GM23338 (cell line): Measurements from ENCODE around the gene FGD3. TPM values are rescaled to one million over a fixed set of nuclear protein-coding genes. Genes with fewer than 3 reads are reported as not detected.

ENCODE experiments used
- ATAC-seq: fragments of 200-7000 bp; cut with Tn5 transposase; 3 replicates; pipeline ENCODE4 v1.9.1; 2020
- DNase-seq: peaks from one replicate; pipeline ENCODE4 v3.0.0-alpha.2; 2015; ENCODE audit warnings: low spot score
- H2AFZ ChIP-seq: fragments of 200-600 bp; sonication (generic); 2 replicates; pipeline ENCODE4 v1.8.0; 2016; ENCODE audit warnings: antibody characterized with exemption, mild to moderate bottlenecking, moderate library complexity
- H3F3A ChIP-seq: fragments of 200-600 bp; sonication (generic); replicated peaks from 2 replicates; pipeline ENCODE4 v1.8.0; 2017; ENCODE audit warnings: antibody characterized with exemption, mixed run types, low read depth
- H3K27ac ChIP-seq: fragments of 200-600 bp; sonication (generic); 2 replicates; pipeline ENCODE4 v1.6.1; 2016; ENCODE audit warnings: low read depth
- H3K27me3 ChIP-seq: fragments of 200-600 bp; sonication (generic); 2 replicates; pipeline ENCODE4 v1.8.0; 2016; ENCODE audit warnings: mild to moderate bottlenecking, mixed run types, moderate library complexity; ENCODE audit not compliant: insufficient read depth
- H3K36me3 ChIP-seq: fragments of 200-600 bp; sonication (generic); 2 replicates; pipeline ENCODE4 v1.8.0; 2016; ENCODE audit warnings: mild to moderate bottlenecking; ENCODE audit not compliant: insufficient read depth
- H3K4me1 ChIP-seq: fragments of 200-600 bp; sonication (generic); 2 replicates; pipeline ENCODE4 v1.8.0; 2016; ENCODE audit warnings: mild to moderate bottlenecking, moderate library complexity; ENCODE audit not compliant: insufficient read depth
- H3K4me2 ChIP-seq: fragments of 200-600 bp; sonication (generic); 2 replicates; pipeline ENCODE4 v1.7.1; 2017; ENCODE audit warnings: mixed run types
- H3K4me3 ChIP-seq: fragments of 200-600 bp; sonication (generic); 2 replicates; pipeline ENCODE4 v1.6.1; 2016; ENCODE audit warnings: mixed run types
- H3K79me2 ChIP-seq: fragments of 200-600 bp; sonication (generic); replicated peaks from 2 replicates; pipeline ENCODE4 v1.8.0; 2017; ENCODE audit warnings: mild to moderate bottlenecking; ENCODE audit not compliant: insufficient read depth
- H3K9me2 ChIP-seq: fragments of 200-600 bp; sonication (generic); 2 replicates; pipeline ENCODE4 v1.8.0; 2017; ENCODE audit not compliant: insufficient read depth
- H4K20me1 ChIP-seq: fragments of 200-600 bp; sonication (generic); replicated peaks from 2 replicates; pipeline ENCODE4 v1.8.0; 2017; ENCODE audit warnings: mild to moderate bottlenecking; ENCODE audit not compliant: insufficient read depth
- H3K27ac Mint-ChIP-seq: 2 replicates; pipeline ENCODE4 v1.8.0; 2020; ENCODE audit warnings: inconsistent platforms, mild to moderate bottlenecking, moderate library complexity, mixed read lengths
- H3K27me3 Mint-ChIP-seq: 3 replicates; pipeline ENCODE4 v1.8.0; 2022; ENCODE audit warnings: low read depth, mild to moderate bottlenecking, moderate library complexity, mixed read lengths, inconsistent platforms; ENCODE audit not compliant: insufficient read depth, poor library complexity
- H3K36me3 Mint-ChIP-seq: 3 replicates; pipeline ENCODE4 v1.8.0; 2021; ENCODE audit warnings: low read depth, mild to moderate bottlenecking, inconsistent platforms, moderate library complexity, mixed read lengths
- H3K4me1 Mint-ChIP-seq: 3 replicates; pipeline ENCODE4 v1.8.0; 2020; ENCODE audit warnings: mild to moderate bottlenecking, inconsistent platforms, mixed read lengths
- H3K4me3 Mint-ChIP-seq: 3 replicates; pipeline ENCODE4 v1.8.0; 2021; ENCODE audit warnings: moderate library complexity, mild to moderate bottlenecking, inconsistent platforms, mixed read lengths
- H3K9me3 Mint-ChIP-seq: 3 replicates; pipeline ENCODE4 v1.8.0; 2020; ENCODE audit warnings: moderate library complexity, mild to moderate bottlenecking, inconsistent platforms, mixed read lengths
- CREB1 ChIP-seq: fragments of 250-450 bp; sonication (Bioruptor Pico); IDR thresholded peaks from 2 replicates; pipeline ENCODE4 v1.5.0; 2020; ENCODE audit warnings: low read depth, mild to moderate bottlenecking, moderate library complexity
- EZH2 ChIP-seq: fragments of 200-600 bp; sonication (generic); IDR thresholded peaks from one replicate; pipeline ENCODE4 v1.8.0; 2017; ENCODE audit warnings: antibody characterized with exemption, mild to moderate bottlenecking, low read depth; ENCODE audit not compliant: unreplicated experiment
- EZH2phosphoT487 ChIP-seq: fragments of 200-600 bp; sonication (generic); IDR thresholded peaks from one replicate; pipeline ENCODE4 v1.8.1; 2018; ENCODE audit warnings: antibody characterized with exemption; ENCODE audit not compliant: unreplicated experiment
- JUNB ChIP-seq: IDR thresholded peaks from one replicate; pipeline ENCODE4 v1.6.1; 2016; ENCODE audit warnings: antibody characterized with exemption; ENCODE audit not compliant: unreplicated experiment
- NANOG ChIP-seq: IDR thresholded peaks from 2 replicates; pipeline ENCODE4 v1.6.1; 2016; ENCODE audit warnings: antibody characterized with exemption, borderline replicate concordance
- POLR2AphosphoS5 ChIP-seq: IDR thresholded peaks from 2 replicates; pipeline ENCODE4 v1.6.1; 2016; ENCODE audit warnings: antibody characterized with exemption, low read depth
- STAT1 ChIP-seq: IDR thresholded peaks from one replicate; pipeline ENCODE4 v1.6.1; 2016; ENCODE audit warnings: antibody characterized with exemption; ENCODE audit not compliant: unreplicated experiment
- ZNF114 ChIP-seq: fragments of 250-450 bp; sonication (Bioruptor Pico); IDR thresholded peaks from 2 replicates; pipeline ENCODE4 v1.5.0; 2020; ENCODE audit warnings: mild to moderate bottlenecking, moderate library complexity
- ZNF331 ChIP-seq: fragments of 250-450 bp; sonication (Bioruptor Pico); IDR thresholded peaks from 2 replicates; pipeline ENCODE4 v1.5.0; 2020; ENCODE audit warnings: low read depth, mild to moderate bottlenecking, moderate library complexity
- polyA plus RNA-seq: library from polyadenylated mRNA; unstranded; fragments of >200 nt; fragmentation: Nextera tagmentation; extraction: Ambion mirVana; gene quantifications from 2 replicates; pipeline ENCODE4 v1.2.1, GENCODE V29; 2016
- total RNA-seq: library from RNA; depleted of rRNA; stranded (reverse); fragments of >200 nt; shearing (Covaris generic); gene quantifications from 2 replicates; pipeline ENCODE4 v1.2.3, GENCODE V29; 2014
- TF ChIP-seq, protein P1 (sequence below): IDR thresholded peaks from one replicate; pipeline ENCODE4 v1.6.1; 2018; ENCODE audit warnings: antibody characterized with exemption; ENCODE audit not compliant: unreplicated experiment
- TF ChIP-seq, protein P2 (sequence below): IDR thresholded peaks from 2 replicates; pipeline ENCODE4 v1.6.1; 2016; ENCODE audit warnings: antibody characterized with exemption
- TF ChIP-seq, protein P3 (sequence below): fragments of 250-450 bp; sonication (Bioruptor Pico); IDR thresholded peaks from 2 replicates; pipeline ENCODE4 v1.5.0; 2020; ENCODE audit warnings: mild to moderate bottlenecking, moderate library complexity
- TF ChIP-seq, protein P4 (sequence below), 2 experiments: fragments of 200-600 bp in 1 of 2; sonication (generic) in 1 of 2; conservative IDR thresholded peaks; 2 replicates each; pipeline versions ENCODE4 v1.5.1 to v1.6.1; 2016 to 2017; ENCODE audit warnings: antibody characterized with exemption in 2 of 2, low read depth in 2 of 2, mild to moderate bottlenecking in 2 of 2, moderate library complexity in 1 of 2

Gene FGD3
- total and polyA plus RNA-seq, 2 experiments from 2014 or later: 0.95 to 1.7 TPM

DNA sequence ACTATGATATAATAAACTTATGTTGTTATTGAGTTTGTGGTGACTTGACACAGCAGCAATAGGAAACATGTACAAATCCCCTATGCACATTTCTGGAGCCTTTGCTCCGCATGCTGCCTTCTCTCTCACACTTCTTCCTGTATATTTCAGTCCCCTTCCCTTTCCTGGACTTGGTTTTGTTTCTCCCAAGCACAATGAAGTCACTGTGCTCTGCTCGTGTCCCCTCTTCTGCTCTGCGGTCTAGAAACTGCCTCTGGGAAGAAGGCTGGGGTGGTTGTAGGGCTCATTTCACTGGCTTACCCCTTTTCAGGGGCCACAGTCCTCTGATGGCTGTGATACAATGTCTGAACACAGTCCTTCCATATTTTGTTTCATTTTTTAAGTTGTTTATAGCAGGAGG, 15.7 kb upstream of the FGD3 start:
- Mint-ChIP-seq H3K36me3 (no peaks in the 10 kb centered on the region), H3K4me3 (no peak overlapping the region), H3K27ac (no peak overlapping the region), H3K27me3 (peaks cover 3% of the 10 kb centered on the region), H3K4me1 (no peaks in the 10 kb centered on the region), H3K9me3 (no peaks in the 10 kb centered on the region)
- Histone ChIP-seq H3K27ac (no peak overlapping the region), H3K79me2 (no peaks in the 10 kb centered on the region), H3K4me3 (no peak overlapping the region), H3K27me3 (no peaks in the 10 kb centered on the region), H3K9me2 (no peaks in the 10 kb centered on the region; the same call in none of the 2 replicates), H3K36me3 (no peaks in the 10 kb centered on the region), H4K20me1 (no peaks in the 10 kb centered on the region), H2AFZ (no peak overlapping the region), H3F3A (no peaks in the 10 kb centered on the region), H3K4me1 (no peaks in the 10 kb centered on the region), H3K4me2 (no peak overlapping the region)
- DNase-seq (no peak), ATAC-seq (no peak)
- TF ChIP-seq ZNF114 (CRISPR knock-in tag) (no peak), NANOG (no peak), CREB1 (no peak), JUNB (no peak), EZH2phosphoT487 (no peak), EZH2 (no peak), STAT1 (no peak), POLR2AphosphoS5 (no peak), ZNF331 (no peak)
- TF ChIP-seq, protein P1, sequence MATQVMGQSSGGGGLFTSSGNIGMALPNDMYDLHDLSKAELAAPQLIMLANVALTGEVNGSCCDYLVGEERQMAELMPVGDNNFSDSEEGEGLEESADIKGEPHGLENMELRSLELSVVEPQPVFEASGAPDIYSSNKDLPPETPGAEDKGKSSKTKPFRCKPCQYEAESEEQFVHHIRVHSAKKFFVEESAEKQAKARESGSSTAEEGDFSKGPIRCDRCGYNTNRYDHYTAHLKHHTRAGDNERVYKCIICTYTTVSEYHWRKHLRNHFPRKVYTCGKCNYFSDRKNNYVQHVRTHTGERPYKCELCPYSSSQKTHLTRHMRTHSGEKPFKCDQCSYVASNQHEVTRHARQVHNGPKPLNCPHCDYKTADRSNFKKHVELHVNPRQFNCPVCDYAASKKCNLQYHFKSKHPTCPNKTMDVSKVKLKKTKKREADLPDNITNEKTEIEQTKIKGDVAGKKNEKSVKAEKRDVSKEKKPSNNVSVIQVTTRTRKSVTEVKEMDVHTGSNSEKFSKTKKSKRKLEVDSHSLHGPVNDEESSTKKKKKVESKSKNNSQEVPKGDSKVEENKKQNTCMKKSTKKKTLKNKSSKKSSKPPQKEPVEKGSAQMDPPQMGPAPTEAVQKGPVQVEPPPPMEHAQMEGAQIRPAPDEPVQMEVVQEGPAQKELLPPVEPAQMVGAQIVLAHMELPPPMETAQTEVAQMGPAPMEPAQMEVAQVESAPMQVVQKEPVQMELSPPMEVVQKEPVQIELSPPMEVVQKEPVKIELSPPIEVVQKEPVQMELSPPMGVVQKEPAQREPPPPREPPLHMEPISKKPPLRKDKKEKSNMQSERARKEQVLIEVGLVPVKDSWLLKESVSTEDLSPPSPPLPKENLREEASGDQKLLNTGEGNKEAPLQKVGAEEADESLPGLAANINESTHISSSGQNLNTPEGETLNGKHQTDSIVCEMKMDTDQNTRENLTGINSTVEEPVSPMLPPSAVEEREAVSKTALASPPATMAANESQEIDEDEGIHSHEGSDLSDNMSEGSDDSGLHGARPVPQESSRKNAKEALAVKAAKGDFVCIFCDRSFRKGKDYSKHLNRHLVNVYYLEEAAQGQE: no peak
- TF ChIP-seq, protein P2, sequence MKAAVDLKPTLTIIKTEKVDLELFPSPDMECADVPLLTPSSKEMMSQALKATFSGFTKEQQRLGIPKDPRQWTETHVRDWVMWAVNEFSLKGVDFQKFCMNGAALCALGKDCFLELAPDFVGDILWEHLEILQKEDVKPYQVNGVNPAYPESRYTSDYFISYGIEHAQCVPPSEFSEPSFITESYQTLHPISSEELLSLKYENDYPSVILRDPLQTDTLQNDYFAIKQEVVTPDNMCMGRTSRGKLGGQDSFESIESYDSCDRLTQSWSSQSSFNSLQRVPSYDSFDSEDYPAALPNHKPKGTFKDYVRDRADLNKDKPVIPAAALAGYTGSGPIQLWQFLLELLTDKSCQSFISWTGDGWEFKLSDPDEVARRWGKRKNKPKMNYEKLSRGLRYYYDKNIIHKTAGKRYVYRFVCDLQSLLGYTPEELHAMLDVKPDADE: no peak
- TF ChIP-seq, protein P3, sequence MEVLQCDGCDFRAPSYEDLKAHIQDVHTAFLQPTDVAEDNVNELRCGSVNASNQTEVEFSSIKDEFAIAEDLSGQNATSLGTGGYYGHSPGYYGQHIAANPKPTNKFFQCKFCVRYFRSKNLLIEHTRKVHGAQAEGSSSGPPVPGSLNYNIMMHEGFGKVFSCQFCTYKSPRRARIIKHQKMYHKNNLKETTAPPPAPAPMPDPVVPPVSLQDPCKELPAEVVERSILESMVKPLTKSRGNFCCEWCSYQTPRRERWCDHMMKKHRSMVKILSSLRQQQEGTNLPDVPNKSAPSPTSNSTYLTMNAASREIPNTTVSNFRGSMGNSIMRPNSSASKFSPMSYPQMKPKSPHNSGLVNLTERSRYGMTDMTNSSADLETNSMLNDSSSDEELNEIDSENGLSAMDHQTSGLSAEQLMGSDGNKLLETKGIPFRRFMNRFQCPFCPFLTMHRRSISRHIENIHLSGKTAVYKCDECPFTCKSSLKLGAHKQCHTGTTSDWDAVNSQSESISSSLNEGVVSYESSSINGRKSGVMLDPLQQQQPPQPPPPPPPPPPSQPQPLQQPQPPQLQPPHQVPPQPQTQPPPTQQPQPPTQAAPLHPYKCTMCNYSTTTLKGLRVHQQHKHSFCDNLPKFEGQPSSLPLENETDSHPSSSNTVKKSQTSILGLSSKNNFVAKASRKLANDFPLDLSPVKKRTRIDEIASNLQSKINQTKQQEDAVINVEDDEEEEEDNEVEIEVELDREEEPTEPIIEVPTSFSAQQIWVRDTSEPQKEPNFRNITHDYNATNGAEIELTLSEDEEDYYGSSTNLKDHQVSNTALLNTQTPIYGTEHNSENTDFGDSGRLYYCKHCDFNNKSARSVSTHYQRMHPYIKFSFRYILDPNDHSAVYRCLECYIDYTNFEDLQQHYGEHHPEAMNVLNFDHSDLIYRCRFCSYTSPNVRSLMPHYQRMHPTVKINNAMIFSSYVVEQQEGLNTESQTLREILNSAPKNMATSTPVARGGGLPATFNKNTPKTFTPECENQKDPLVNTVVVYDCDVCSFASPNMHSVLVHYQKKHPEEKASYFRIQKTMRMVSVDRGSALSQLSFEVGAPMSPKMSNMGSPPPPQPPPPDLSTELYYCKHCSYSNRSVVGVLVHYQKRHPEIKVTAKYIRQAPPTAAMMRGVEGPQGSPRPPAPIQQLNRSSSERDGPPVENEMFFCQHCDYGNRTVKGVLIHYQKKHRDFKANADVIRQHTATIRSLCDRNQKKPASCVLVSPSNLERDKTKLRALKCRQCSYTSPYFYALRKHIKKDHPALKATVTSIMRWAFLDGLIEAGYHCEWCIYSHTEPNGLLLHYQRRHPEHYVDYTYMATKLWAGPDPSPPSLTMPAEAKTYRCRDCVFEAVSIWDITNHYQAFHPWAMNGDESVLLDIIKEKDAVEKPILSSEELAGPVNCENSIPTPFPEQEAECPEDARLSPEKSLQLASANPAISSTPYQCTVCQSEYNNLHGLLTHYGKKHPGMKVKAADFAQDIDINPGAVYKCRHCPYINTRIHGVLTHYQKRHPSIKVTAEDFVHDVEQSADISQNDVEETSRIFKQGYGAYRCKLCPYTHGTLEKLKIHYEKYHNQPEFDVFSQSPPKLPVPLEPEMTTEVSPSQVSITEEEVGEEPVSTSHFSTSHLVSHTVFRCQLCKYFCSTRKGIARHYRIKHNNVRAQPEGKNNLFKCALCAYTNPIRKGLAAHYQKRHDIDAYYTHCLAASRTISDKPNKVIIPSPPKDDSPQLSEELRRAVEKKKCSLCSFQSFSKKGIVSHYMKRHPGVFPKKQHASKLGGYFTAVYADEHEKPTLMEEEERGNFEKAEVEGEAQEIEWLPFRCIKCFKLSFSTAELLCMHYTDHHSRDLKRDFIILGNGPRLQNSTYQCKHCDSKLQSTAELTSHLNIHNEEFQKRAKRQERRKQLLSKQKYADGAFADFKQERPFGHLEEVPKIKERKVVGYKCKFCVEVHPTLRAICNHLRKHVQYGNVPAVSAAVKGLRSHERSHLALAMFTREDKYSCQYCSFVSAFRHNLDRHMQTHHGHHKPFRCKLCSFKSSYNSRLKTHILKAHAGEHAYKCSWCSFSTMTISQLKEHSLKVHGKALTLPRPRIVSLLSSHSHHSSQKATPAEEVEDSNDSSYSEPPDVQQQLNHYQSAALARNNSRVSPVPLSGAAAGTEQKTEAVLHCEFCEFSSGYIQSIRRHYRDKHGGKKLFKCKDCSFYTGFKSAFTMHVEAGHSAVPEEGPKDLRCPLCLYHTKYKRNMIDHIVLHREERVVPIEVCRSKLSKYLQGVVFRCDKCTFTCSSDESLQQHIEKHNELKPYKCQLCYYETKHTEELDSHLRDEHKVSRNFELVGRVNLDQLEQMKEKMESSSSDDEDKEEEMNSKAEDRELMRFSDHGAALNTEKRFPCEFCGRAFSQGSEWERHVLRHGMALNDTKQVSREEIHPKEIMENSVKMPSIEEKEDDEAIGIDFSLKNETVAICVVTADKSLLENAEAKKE: no peak
- TF ChIP-seq, protein P4, sequence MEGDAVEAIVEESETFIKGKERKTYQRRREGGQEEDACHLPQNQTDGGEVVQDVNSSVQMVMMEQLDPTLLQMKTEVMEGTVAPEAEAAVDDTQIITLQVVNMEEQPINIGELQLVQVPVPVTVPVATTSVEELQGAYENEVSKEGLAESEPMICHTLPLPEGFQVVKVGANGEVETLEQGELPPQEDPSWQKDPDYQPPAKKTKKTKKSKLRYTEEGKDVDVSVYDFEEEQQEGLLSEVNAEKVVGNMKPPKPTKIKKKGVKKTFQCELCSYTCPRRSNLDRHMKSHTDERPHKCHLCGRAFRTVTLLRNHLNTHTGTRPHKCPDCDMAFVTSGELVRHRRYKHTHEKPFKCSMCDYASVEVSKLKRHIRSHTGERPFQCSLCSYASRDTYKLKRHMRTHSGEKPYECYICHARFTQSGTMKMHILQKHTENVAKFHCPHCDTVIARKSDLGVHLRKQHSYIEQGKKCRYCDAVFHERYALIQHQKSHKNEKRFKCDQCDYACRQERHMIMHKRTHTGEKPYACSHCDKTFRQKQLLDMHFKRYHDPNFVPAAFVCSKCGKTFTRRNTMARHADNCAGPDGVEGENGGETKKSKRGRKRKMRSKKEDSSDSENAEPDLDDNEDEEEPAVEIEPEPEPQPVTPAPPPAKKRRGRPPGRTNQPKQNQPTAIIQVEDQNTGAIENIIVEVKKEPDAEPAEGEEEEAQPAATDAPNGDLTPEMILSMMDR (conservative IDR thresholded peaks at IDR 0.05; ENCODE audit: low read depth in 2 of 2): no peak
